GM12864 (cell line): ENCODE measurements around the gene CHAD.
"Not testable (repeated sequence)": the region's sequence is repeated elsewhere in the genome, so short reads cannot be mapped to it uniquely, and the experiment has no call there.

Experiments
- DNase-seq: peaks from one replicate; pipeline ENCODE4 v3.0.0-alpha.2; 2011; ENCODE audit warnings: low read depth
- H3K4me3 ChIP-seq: 2 replicates; pipeline ENCODE4 v1.5.1; 2011; ENCODE audit warnings: mild to moderate bottlenecking, low read depth, low read length, control low read depth
- TF ChIP-seq, protein P1 (sequence below): IDR thresholded peaks from 2 replicates; pipeline ENCODE4 v1.5.1; 2011; ENCODE audit warnings: low read depth, mild to moderate bottlenecking, moderate library complexity, low read length, control low read depth, inconsistent platforms; ENCODE audit errors: missing control alignments

CHAD gene

DNA sequence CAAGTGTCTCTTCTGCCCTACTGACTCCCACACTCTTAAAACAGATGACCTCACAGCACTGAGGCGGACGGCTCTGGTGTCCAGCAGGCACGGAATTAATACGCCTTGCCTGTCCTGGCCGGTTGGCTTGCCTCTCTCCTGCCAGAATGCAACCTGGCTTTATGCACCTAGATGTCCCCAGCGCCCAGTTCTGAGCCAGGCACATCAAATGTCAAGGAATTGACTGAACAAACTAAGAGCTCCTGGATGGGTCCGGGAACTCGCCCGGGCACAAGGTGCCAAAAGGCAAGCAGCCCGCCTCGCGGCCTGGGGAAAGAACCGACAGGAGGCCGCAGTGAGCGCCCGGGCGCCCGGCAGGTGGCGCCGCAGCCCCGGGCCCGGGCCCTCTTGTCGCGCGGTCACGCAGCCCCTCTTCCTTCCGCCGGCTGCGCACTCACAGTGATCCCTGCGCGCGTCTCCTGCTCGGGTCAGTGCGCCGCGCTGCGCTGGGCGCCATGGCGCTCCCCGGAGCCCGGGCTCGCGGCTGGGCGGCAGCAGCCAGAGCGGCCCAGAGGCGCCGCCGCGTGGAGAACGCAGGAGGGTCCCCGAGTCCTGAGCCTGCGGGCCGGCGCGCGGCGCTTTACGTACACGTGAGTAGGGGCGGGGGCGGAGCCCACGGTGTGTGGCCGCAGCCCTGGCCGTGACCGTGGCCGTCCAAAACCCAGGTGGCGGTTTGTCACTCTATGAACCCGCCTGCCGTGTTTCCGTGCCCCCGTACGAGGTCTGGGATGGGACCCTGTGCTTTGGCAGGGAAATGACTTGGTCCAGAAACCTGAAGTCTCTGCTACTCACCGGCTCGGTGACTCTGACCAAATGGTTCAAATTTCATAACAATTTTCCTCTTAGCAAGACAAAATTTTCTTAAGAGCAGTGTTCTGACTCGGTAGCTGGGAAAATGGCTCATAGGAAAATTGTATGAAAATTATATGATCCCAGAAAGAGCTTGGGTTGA, 10.0 kb upstream of the CHAD start, which contains the start of gene RSAD1:
Gene RSAD1, plus strand, starts transcription at position 470 of the 991 bp plus-strand sequence. Its CDS starts 25 bp downstream, at position 495.
- DNase-seq, result peak; percentile 75
- TF ChIP-seq, protein P1, sequence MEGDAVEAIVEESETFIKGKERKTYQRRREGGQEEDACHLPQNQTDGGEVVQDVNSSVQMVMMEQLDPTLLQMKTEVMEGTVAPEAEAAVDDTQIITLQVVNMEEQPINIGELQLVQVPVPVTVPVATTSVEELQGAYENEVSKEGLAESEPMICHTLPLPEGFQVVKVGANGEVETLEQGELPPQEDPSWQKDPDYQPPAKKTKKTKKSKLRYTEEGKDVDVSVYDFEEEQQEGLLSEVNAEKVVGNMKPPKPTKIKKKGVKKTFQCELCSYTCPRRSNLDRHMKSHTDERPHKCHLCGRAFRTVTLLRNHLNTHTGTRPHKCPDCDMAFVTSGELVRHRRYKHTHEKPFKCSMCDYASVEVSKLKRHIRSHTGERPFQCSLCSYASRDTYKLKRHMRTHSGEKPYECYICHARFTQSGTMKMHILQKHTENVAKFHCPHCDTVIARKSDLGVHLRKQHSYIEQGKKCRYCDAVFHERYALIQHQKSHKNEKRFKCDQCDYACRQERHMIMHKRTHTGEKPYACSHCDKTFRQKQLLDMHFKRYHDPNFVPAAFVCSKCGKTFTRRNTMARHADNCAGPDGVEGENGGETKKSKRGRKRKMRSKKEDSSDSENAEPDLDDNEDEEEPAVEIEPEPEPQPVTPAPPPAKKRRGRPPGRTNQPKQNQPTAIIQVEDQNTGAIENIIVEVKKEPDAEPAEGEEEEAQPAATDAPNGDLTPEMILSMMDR, result peak; percentile 85
- peak within 1 kb of the TSS; percentile 59 for H3K4me3 ChIP-seq

- H3K4me3 ChIP-seq, result peak overlapping the region; percentile 59
- TF ChIP-seq, protein P1, result no peak
- DNase-seq, result no peak
Observed at GRCh38 chr17:50477976-50478375, 9.3 kb upstream of the CHAD start.

GRCh38 chr17:50476545-50477315, 8.1 kb upstream of the CHAD start:
- TF ChIP-seq, protein P1, result no peak
- no peak overlapping the region for H3K4me3 ChIP-seq
- no peak for DNase-seq

GRCh38 chr17:50475775-50476544, 7.3 kb upstream of the CHAD start:
- H3K4me3 ChIP-seq, DNase-seq: not testable (repeated sequence)

GRCh38 chr17:50475362-50475761, 6.7 kb upstream of the CHAD start:
- TF ChIP-seq, protein P1, result no peak
- DNase-seq, result no peak
- H3K4me3 ChIP-seq, result no peak overlapping the region

DNA sequence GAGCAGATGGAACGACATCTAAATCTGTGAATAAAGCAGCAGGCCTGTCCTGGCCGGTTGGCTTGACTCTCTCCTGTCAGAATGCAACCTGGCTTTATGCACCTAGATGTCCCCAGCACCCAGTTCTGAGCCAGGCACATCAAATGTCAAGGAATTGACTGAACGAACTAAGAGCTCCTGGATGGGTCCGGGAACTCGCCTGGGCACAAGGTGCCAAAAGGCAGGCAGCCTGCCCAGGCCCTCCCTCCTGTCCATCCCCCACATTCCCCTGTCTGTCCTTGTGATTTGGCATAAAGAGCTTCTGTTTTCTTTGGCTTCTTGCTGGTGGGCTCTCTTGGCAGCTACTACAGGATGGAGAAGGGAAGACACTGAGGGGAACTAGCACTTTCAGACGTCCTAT, 5.8 kb upstream of the CHAD start:
- TF ChIP-seq, protein P1, result no peak
- DNase-seq, result no peak
- no peak overlapping the region for H3K4me3 ChIP-seq
